T47D (cell line): ENCODE results near the gene LRRC25.

Source experiments
- DNase-seq, 2 experiments: peaks; one replicate each; pipeline versions ENCODE4 v3.0.0 to v3.0.0-alpha.2; 2011 to 2012; ENCODE audit warnings: low read depth in 1 of 2, low spot score in 1 of 2
- JUND ChIP-seq: IDR thresholded peaks from 2 replicates; pipeline ENCODE4 v1.6.1; 2012; ENCODE audit warnings: low read depth
- in situ Hi-C: cut with HindIII; loops from 2 replicates; pipeline ENCODE4 v1.10.0; 2016; ENCODE audit warnings: low sequenced_read_pairs, low pct_unique_long_range_greater_than_20kb

Gene LRRC25

GRCh38 chr19:18425515-18426415 is 28.3 kb upstream of the LRRC25 start:
- in situ Hi-C loops = no loop called here
- TF ChIP-seq JUND = no peak
- DNase-seq = no peak

DNA sequence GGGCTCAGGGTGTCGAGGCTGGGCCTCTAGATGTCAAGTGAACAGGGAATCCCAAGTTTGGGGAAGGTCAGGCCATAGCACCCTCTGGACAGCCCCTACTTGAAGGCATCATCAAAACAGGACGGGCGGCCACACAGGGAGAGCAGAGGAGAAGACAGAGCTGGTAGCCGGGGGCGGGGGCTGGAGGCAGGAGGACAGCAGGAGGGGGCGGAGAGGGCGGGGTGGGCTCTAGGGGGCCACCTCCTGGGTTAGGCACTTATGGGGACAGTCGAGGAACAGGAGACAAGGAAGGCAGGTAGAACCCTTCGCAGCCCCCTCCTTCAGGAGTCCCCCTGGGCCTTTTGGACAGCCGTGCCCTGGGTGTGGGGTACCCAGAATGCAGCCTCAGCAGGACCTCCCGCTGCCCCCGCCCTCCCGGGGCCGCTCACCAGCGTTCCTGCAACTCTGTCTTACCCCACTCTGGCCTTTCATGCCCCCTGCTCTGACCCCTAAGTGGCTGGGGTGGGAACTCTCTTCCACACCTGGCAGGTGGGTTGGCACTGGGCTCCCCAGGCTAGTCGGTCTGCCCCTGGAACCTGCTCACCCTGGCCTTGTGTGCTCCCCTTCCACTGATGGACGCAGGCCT is 27.6 kb upstream of the LRRC25 start:
- in situ Hi-C loops = no loop called here
- TF ChIP-seq JUND = no peak
- DNase-seq = no peak

GRCh38 chr19:18424122-18424889 is 26.9 kb upstream of the LRRC25 start:
- DNase-seq = no peak
- in situ Hi-C loops = no loop called here
- no peak for TF ChIP-seq JUND

GRCh38 chr19:18423258-18424020 is 26.0 kb upstream of the LRRC25 start:
- no peak for DNase-seq
- in situ Hi-C loops = no loop called here
- no peak for TF ChIP-seq JUND

DNA sequence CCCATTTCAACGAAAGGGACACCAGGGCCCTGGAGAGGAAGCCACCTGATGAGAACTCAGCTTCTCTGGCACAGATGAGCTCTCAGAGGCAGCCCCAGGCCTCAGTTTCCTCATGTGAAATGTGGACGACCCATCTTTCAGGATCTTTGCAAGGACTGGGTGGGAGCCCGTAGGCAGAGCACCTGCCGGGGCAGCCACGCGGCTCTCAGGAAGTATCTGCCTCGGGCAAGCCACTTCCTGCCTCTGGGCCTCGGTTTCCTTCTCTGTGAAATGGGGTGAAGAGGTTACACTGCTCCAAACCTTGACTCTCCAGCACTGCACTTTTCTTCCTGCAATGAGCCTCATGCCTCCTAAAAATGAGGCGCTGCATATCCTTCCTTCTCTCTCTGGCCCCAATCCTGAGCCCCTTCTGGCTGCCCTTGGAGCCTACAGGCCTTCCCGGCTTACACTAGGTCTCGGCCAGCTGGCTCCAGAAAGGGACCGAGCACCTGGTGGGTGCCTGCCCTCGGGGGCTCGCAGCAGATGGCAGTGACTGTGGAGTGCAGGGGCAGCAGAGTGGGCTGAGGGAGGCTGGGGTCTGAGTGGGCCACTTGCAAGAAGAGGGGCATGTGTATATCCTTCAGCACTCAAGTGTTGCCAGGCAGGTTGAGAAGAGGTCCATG is 25.2 kb upstream of the LRRC25 start:
- in situ Hi-C loops = no loop called here
- no peak for TF ChIP-seq JUND
- no peak for DNase-seq

DNA sequence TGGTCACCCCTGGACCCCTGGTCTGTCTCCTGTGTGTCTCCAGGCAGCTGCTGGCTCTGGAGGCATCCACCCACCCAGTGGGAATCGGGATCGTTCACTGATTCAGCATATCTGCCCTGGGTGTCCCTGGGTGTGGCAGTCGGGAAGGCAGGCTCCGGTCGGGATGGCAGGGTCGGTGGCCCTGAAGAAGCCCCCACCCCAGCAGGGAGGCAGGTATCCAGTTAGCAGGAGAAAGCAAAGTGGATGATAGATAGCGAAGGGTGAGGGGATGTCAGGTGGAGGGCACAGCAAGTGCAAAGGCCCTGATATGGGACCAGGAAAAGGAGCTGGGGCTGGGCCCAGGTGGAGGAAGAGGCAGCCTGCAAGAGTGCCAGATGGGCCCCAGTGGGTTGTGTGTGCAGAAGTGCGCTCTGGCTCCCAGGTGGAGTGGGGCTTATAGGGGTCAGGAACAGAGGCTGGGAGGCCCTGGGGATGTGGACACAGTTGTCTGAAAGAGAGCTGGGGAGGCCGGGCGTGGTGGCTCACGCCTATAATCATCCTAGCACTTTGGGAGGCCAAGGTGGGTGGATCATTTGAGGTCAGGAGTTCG is 24.0 kb upstream of the LRRC25 start:
- in situ Hi-C loops = no loop called here
- no peak for TF ChIP-seq JUND
- no peak for DNase-seq

DNA sequence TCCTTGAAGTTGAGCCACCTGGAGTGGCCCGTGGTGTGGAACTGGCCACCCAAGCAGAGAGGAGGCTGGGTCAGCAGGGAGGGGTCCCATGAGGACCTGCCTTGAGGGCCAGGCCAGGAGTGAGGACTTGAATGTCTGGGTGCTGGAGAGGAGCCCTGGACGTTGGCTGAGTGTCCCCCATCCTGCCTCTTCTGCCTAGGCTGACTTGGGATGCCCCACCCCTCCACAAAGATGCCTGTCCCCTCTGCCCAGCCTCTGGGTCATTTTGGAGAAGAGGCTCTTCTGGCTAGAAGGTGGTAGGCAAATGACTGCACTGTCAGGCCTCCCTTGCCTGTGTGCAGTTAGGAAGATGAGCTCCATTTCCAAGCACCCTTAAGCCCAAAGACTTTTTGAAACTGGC is 23.5 kb upstream of the LRRC25 start:
- no peak for TF ChIP-seq JUND
- in situ Hi-C loops = no loop called here
- DNase-seq = no peak

GRCh38 chr19:18419699-18420460 is 22.5 kb upstream of the LRRC25 start:
- in situ Hi-C loops = no loop called here
- no peak for DNase-seq
- no peak for TF ChIP-seq JUND

DNA sequence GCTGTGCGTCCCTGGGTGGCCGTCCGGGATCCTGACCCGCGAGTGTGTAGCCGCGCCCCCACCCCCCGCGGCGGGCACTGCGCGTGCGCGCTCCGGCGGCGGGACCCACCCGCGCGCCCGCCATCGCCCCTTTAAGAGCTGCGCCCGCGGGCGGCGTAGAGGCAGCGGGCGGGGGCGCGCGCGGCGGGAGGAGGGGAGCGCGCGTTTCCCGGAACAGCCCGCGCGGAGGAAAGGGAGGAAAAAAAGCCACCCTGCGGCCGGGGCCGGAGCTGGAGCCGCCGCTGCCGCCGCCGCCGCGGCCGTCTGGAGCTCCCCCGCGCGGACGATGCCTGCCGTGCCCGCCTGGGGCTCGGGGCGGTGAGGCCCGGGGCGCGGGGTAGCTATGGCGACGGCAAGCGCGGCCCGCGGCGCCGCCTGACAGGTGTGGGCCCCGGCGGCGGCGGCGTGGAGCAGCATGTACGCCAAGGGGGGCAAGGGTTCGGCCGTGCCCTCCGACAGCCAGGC is 21.8 kb upstream of the LRRC25 start, which contains the start of gene SSBP4:
Gene SSBP4, plus strand, starts transcription at position 204 of the 504 bp plus-strand sequence. Its CDS starts 251 bp downstream, at position 455.
- TF ChIP-seq JUND = no peak
- DNase-seq = peak; percentile 79 to 87
- in situ Hi-C loops = no loop called here

DNA sequence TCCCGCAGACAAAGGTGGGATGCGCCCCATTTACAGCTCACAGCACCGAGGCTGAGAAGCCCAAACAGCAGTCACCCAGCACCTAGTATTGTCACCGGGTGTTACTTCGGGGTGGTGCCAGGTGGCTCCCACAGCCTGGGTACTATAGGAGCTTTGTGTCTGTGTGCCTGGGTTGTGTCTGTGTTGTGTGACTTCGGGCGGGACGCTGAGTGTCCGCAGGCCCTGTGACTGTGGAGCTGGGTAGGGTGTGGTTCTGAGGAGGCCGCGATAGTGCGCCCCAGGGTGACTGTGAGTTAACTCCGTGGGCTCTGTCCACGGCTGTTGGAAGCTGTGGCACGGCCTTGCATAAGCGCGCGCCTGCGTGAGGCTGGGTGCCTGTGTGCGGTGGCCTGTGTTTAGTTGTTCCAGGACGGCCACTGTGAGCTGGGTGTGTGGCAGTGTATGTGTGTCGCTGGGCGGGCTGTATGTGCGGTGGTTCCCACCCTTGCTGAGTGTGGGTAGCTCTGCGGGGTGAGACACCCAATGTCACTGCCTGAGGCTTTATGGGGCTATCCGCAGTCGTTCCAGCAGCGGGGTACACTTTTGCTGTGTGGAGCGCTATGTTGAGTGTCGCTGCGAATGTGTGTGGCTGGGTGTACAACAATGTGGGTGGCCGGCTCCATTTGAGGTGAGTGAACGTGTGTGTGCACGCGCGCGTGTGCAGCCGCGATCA is 21.2 kb upstream of the LRRC25 start:
- TF ChIP-seq JUND = no peak
- in situ Hi-C loops = no loop called here

More for the DNA sequence above, 21.2 kb upstream of the LRRC25 start:
- no peak for DNase-seq
